AG04449 (cell line): Measurements from ENCODE around the gene TMEM163.

Experiments
- CTCF ChIA-PET: fragments of 350-600 bp; formaldehyde crosslinking; extraction: SDS; loops from one replicate; lab custom pipeline; 2021; ENCODE audit warnings: antibody characterized with exemption; lab: Yijun Ruan, JAX
- POLR2A ChIA-PET: fragments of 400-600, 350-600 bp; formaldehyde crosslinking; extraction: SDS; loops from one replicate; lab custom pipeline; 2020; ENCODE audit warnings: antibody characterized with exemption, inconsistent platforms; lab: Yijun Ruan, JAX
- DNase-seq: peaks from one replicate; pipeline ENCODE4 v3.0.0-alpha.2; 2010; ENCODE audit warnings: low read depth, low spot score
- H3K4me3 ChIP-seq: 2 replicates; pipeline ENCODE4 v1.5.1; 2011; ENCODE audit warnings: low read depth, mild to moderate bottlenecking, control low read depth, low read length
- TF ChIP-seq, protein P1 (sequence below): IDR thresholded peaks from one replicate; pipeline ENCODE4 v1.5.1; 2011; ENCODE audit warnings: mild to moderate bottlenecking, moderate library complexity, low read length, control low read depth, inconsistent platforms; ENCODE audit not compliant: insufficient read depth; ENCODE audit errors: missing control alignments

Gene TMEM163

GRCh38 chr2:134665727-134666506, 52.9 kb downstream of the TMEM163 start:
- TF ChIP-seq, protein P1, sequence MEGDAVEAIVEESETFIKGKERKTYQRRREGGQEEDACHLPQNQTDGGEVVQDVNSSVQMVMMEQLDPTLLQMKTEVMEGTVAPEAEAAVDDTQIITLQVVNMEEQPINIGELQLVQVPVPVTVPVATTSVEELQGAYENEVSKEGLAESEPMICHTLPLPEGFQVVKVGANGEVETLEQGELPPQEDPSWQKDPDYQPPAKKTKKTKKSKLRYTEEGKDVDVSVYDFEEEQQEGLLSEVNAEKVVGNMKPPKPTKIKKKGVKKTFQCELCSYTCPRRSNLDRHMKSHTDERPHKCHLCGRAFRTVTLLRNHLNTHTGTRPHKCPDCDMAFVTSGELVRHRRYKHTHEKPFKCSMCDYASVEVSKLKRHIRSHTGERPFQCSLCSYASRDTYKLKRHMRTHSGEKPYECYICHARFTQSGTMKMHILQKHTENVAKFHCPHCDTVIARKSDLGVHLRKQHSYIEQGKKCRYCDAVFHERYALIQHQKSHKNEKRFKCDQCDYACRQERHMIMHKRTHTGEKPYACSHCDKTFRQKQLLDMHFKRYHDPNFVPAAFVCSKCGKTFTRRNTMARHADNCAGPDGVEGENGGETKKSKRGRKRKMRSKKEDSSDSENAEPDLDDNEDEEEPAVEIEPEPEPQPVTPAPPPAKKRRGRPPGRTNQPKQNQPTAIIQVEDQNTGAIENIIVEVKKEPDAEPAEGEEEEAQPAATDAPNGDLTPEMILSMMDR: no peak
- ChIA-PET POLR2A (no interaction called here), CTCF (no interaction called here)
- no peak for DNase-seq
- H3K4me3 ChIP-seq: no peak overlapping the region

DNA sequence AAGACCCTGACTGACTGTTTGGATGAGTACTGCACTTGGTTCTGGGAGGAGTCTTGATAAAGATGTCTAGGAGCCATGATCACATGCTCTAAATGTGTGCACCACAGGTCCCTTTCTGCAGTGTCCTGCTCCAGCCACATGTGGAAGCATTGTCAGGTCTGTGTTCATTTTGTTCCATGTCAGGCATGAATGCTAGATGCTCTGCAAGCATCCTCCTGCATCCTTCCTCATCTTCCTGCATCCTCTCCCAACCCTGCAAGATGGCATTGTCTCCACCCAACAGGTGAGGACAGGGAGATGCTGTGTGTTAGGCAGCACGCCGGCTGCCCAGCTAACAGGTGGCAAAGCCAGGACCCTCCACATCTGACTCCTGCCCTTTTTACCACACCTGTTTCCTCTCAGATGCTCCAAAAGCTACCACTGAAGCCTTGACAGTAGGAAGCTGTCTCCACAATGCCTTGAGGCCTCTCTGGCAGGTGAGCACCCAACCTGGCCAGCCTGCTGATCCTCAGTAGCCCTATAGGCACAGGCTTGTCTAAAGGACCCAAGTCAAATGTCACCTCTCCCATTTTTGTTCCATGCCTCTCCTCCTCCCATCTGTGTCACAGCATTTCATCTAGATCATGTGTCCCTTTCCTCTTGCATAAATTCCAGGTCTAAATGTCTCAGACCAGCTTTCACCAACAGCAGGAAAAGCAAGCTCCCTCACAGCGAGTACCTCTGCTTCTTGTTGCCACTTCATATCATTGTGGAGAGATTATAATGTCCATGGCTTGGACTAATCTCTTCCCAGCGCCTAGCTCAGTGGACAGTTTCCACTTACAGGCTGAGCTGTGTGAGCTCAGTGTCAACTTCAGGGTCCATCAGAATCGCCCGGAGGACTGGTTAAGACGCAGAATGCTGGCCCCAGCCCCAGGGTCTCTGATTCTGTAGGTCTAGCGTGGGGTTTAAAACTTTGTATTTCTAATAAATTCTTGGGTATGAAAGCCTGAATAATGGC, 55.0 kb downstream of the TMEM163 start:
- DNase-seq: no peak
- POLR2A ChIA-PET: no interaction called here
- CTCF ChIA-PET: no interaction called here

DNA sequence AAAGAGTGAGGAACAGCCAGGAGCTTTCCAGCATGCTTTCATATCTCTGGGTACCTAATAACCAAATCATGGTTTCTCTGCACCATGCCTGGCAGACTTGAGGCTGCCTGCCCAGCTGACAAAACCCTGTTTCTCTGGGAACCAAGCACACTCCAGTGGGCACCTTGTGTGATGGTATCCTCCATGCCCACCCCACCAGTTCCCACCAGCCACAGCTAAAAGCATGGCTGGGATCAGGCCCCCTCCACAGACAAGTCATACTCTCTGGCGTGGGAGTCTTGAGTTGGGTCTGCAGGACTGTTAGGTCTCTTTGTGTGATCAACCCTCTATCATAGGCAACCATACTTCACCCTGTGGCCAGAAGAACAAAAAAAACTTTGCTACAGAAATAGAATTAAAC, 56.0 kb downstream of the TMEM163 start:
- TF ChIP-seq, protein P1: no peak
- no peak for DNase-seq
- POLR2A ChIA-PET: no interaction called here
- CTCF ChIA-PET: no interaction called here
- no peak overlapping the region for H3K4me3 ChIP-seq

More for the DNA sequence above, 55.0 kb downstream of the TMEM163 start:
- no peak overlapping the region for H3K4me3 ChIP-seq
- TF ChIP-seq, protein P1: no peak

- POLR2A ChIA-PET: no interaction called here
- no peak overlapping the region for H3K4me3 ChIP-seq
- no peak for DNase-seq
- CTCF ChIA-PET: no interaction called here
- TF ChIP-seq, protein P1: no peak
Observed at GRCh38 chr2:134660626-134661402, 58.0 kb downstream of the TMEM163 start.

DNA sequence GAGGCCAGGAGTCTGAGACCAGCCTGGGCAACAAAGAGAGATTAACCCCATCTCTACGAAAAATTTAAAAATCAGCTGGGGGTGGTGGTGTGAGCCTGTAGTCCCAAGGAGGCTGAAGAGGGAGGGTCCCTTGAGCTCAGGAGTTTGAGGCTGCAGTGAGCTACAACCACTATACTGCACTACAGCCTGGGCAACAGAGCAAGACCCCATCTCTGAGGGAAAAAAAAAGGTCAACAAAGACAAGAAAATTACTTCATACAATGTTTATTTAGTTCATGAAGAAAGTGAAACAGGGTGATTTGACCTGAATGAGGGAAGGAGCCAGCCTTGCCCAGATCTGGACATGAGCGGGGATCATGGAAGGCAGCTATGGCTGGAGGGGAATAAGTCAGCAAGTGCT, 59.1 kb downstream of the TMEM163 start:
- ChIA-PET POLR2A (no interaction called here), CTCF (no interaction called here)
- DNase-seq: no peak
- H3K4me3 ChIP-seq: no peak overlapping the region
- TF ChIP-seq, protein P1: no peak
